ENCODE data around the gene RHOU.

RHOU gene

GRCh38 chr1:228736844-228737445 lies 1.7 kb downstream of the RHOU start:
- in situ Hi-C loops (cut with HindIII; ENCODE audit: low sequenced_read_pairs), result no loop called here

GRCh38 chr1:228737601-228738041 lies 2.3 kb downstream of the RHOU start:
- in situ Hi-C loops (cut with HindIII; ENCODE audit: low sequenced_read_pairs), result no loop called here

- in situ Hi-C loops (cut with HindIII; ENCODE audit: low sequenced_read_pairs), result no loop called here
Observed at GRCh38 chr1:228739826-228740225, 4.5 kb downstream of the RHOU start.

- in situ Hi-C loops (cut with HindIII; ENCODE audit: low sequenced_read_pairs), result no loop called here
Observed at GRCh38 chr1:228740543-228741317, 5.5 kb downstream of the RHOU start.

- in situ Hi-C loops (cut with HindIII; ENCODE audit: low sequenced_read_pairs), result no loop called here
Observed at GRCh38 chr1:228742281-228742860, 7.1 kb downstream of the RHOU start.

GRCh38 chr1:228743405-228743804 lies 8.1 kb downstream of the RHOU start:
- in situ Hi-C loops (cut with HindIII; ENCODE audit: low sequenced_read_pairs), result no loop called here

GRCh38 chr1:228744356-228744755 lies 9.1 kb downstream of the RHOU start:
- in situ Hi-C loops (cut with HindIII; ENCODE audit: low sequenced_read_pairs), result no loop called here

- in situ Hi-C loops (cut with HindIII; ENCODE audit: low sequenced_read_pairs), result no loop called here
Observed at GRCh38 chr1:228744918-228745317, 9.6 kb downstream of the RHOU start.

GRCh38 chr1:228745497-228745896 lies 10.2 kb downstream of the RHOU start:
- in situ Hi-C loops (cut with HindIII; ENCODE audit: low sequenced_read_pairs), result no loop called here

- in situ Hi-C loops (cut with HindIII; ENCODE audit: low sequenced_read_pairs), result no loop called here
Observed at GRCh38 chr1:228747301-228747935, 12.1 kb downstream of the RHOU start.

- in situ Hi-C loops (cut with HindIII; ENCODE audit: low sequenced_read_pairs), result no loop called here
Observed at GRCh38 chr1:228748029-228748428, 12.8 kb downstream of the RHOU start.

GRCh38 chr1:228748431-228748830 lies 13.2 kb downstream of the RHOU start:
- in situ Hi-C loops (cut with HindIII; ENCODE audit: low sequenced_read_pairs), result no loop called here

GRCh38 chr1:228749765-228750164 lies 14.5 kb downstream of the RHOU start:
- in situ Hi-C loops (cut with HindIII; ENCODE audit: low sequenced_read_pairs), result no loop called here

- in situ Hi-C loops (cut with HindIII; ENCODE audit: low sequenced_read_pairs), result no loop called here
Observed at GRCh38 chr1:228750915-228751314, 15.6 kb downstream of the RHOU start.

- in situ Hi-C loops (cut with HindIII; ENCODE audit: low sequenced_read_pairs), result no loop called here
Observed at GRCh38 chr1:228751360-228752098, 16.2 kb downstream of the RHOU start.

- in situ Hi-C loops (cut with HindIII; ENCODE audit: low sequenced_read_pairs), result no loop called here
Observed at GRCh38 chr1:228752258-228752657, 17.0 kb downstream of the RHOU start.

- in situ Hi-C loops (cut with HindIII; ENCODE audit: low sequenced_read_pairs), result no loop called here
Observed at GRCh38 chr1:228752675-228753265, 17.5 kb downstream of the RHOU start.

GRCh38 chr1:228753287-228753686 lies 18.0 kb downstream of the RHOU start:
- in situ Hi-C loops (cut with HindIII; ENCODE audit: low sequenced_read_pairs), result no loop called here

- in situ Hi-C loops (cut with HindIII; ENCODE audit: low sequenced_read_pairs), result no loop called here
Observed at GRCh38 chr1:228753786-228754360, 18.6 kb downstream of the RHOU start.

- in situ Hi-C loops (cut with HindIII; ENCODE audit: low sequenced_read_pairs), result no loop called here
Observed at GRCh38 chr1:228754646-228755268, 19.5 kb downstream of the RHOU start.

All from endothelial cell of hepatic sinusoid (primary cell).